GM12878 (cell line): Measurements from ENCODE around the gene VPS8. TPM values are rescaled to one million over a fixed set of nuclear protein-coding genes. Genes with fewer than 3 reads are reported as not detected.

Experiments
- ATAC-seq: fragments of 200-7000 bp; cut with Tn5 transposase; 3 replicates; pipeline ENCODE4 v1.9.1; 2020; ENCODE audit warnings: mild to moderate bottlenecking, moderate library complexity
- BruUV-seq: library from RNA; stranded (reverse); fragments of 400-500 nt; replicated peaks from 2 replicates; lab custom pipeline; 2021; lab: Mats Ljungman, UMichigan
- CTCF ChIA-PET: fragments of 300-600 bp; sonication (Branson Sonifier 250); formaldehyde crosslinking; extraction: SDS; loops from one replicate; lab custom pipeline; 2021; ENCODE audit warnings: inconsistent platforms; lab: Yijun Ruan, JAX
- POLR2A ChIA-PET: fragments of 350-600 bp; formaldehyde crosslinking; extraction: SDS; loops from one replicate; lab custom pipeline; 2021; ENCODE audit warnings: inconsistent platforms; lab: Charles Lee
- RAD21 ChIA-PET: fragments of 300-600 bp; sonication (Branson Sonifier 250); formaldehyde crosslinking; loops from one replicate; lab custom pipeline; 2023; ENCODE audit warnings: antibody characterized with exemption; ENCODE audit not compliant: unreplicated experiment; lab: Charles Lee
- SMC1A ChIA-PET: fragments of 300-600 bp; sonication (Branson Sonifier 250); formaldehyde crosslinking; loops from one replicate; lab custom pipeline; 2023; ENCODE audit not compliant: unreplicated experiment, uncharacterized antibody; lab: Charles Lee
- DNase-seq: peaks from one replicate; pipeline ENCODE4 v3.0.0-alpha.2; 2011; ENCODE audit warnings: low read depth, low spot score
- FAIRE-seq: peaks from 3 replicates; lab custom pipeline; 2011; peaks lifted over from hg19 to GRCh38; lab: Jason Lieb, UNC
- H2AFZ ChIP-seq: 2 replicates; pipeline ENCODE4 v1.6.0; 2011; ENCODE audit warnings: low read depth, low read length, control low read depth; ENCODE audit not compliant: control insufficient read depth
- H3K27ac ChIP-seq: 2 replicates; pipeline ENCODE4 v1.5.1; 2011; ENCODE audit warnings: control low read depth; ENCODE audit not compliant: control insufficient read depth, insufficient read depth
- H3K27me3 ChIP-seq, 2 experiments: replicated peaks in 1 of 2; 2 replicates each; pipeline versions ENCODE4 v1.6.0 to v1.6.1; 2011; ENCODE audit warnings: low read length in 1 of 2; ENCODE audit not compliant: control insufficient read depth in 2 of 2, insufficient read depth in 2 of 2
- H3K36me3 ChIP-seq, 2 experiments: 2 replicates each; pipeline ENCODE4 v1.5.1; 2011; ENCODE audit warnings: low read length in 1 of 2; ENCODE audit not compliant: control insufficient read depth in 2 of 2, insufficient read depth in 2 of 2
- H3K4me1 ChIP-seq: 2 replicates; pipeline ENCODE4 v1.6.1; 2011; ENCODE audit warnings: mild to moderate bottlenecking, low read length, moderate library complexity, mixed read lengths; ENCODE audit not compliant: control insufficient read depth, insufficient read depth
- H3K4me2 ChIP-seq: 2 replicates; pipeline ENCODE4 v1.6.0; 2011; ENCODE audit warnings: control low read depth; ENCODE audit not compliant: control insufficient read depth, insufficient read depth
- H3K4me3 ChIP-seq: fragments of 200-600 bp; sonication (generic); 2 replicates; pipeline ENCODE4 v1.5.1; 2016
- H3K79me2 ChIP-seq: 2 replicates; pipeline ENCODE4 v1.6.0; 2011; ENCODE audit warnings: low read length; ENCODE audit not compliant: control insufficient read depth, insufficient read depth
- H3K9ac ChIP-seq: 2 replicates; pipeline ENCODE4 v1.8.0; 2011; ENCODE audit warnings: low read length, control low read depth, mixed read lengths; ENCODE audit not compliant: control insufficient read depth, insufficient read depth
- H3K9me3 ChIP-seq: replicated peaks from 3 replicates; pipeline ENCODE4 v1.5.1; 2011; ENCODE audit warnings: mild to moderate bottlenecking, low read length; ENCODE audit not compliant: control insufficient read depth, insufficient read depth
- H4K20me1 ChIP-seq: 2 replicates; pipeline ENCODE4 v1.6.0; 2011; ENCODE audit not compliant: control insufficient read depth, insufficient read depth
- BHLHE40 ChIP-seq, 2 experiments: fragments of 450-650 bp in 1 of 2; IDR thresholded peaks; 2 replicates each; pipeline ENCODE4 v1.6.1; 2011 to 2017; ENCODE audit warnings: low read depth in 2 of 2, borderline replicate concordance in 1 of 2, improper control_type of control experiment in 1 of 2, low read length in 1 of 2, mild to moderate bottlenecking in 1 of 2
- MLLT1 ChIP-seq: fragments of 450-650 bp; IDR thresholded peaks from 2 replicates; pipeline ENCODE4 v1.6.1; 2016; ENCODE audit warnings: mild to moderate bottlenecking
- PAX5 ChIP-seq: IDR thresholded peaks from 2 replicates; pipeline ENCODE4 v1.6.1; 2011; ENCODE audit warnings: low read depth, low read length, borderline replicate concordance
- PKNOX1 ChIP-seq: fragments of 450-650 bp; IDR thresholded peaks from 2 replicates; pipeline ENCODE4 v1.6.1; 2016; ENCODE audit warnings: mild to moderate bottlenecking
- SPI1 ChIP-seq: IDR thresholded peaks from 2 replicates; pipeline ENCODE4 v1.6.1; 2011; ENCODE audit warnings: low read depth, mild to moderate bottlenecking, low read length, moderate library complexity, borderline replicate concordance; ENCODE audit not compliant: insufficient read depth
- ZNF622 ChIP-seq: fragments of 450-650 bp; IDR thresholded peaks from 2 replicates; pipeline ENCODE4 v1.6.1; 2017; ENCODE audit warnings: mild to moderate bottlenecking, inconsistent platforms
- WGBS: methylation state at CpG from one replicate; pipeline ENCODE4 v1.1.6; 2016; ENCODE audit warnings: low lambda C conversion rate; ENCODE audit not compliant: insufficient replicate concordance, insufficient coverage; ENCODE audit errors: missing lambda C conversion rate; 5-methylcytosine and 5-hydroxymethylcytosine counted together
- in situ Hi-C: fragments of 300-500 bp; cut with MboI; formaldehyde crosslinking; loops from 9 replicates; pipeline ENCODE4 v1.14.3; 2018; ENCODE audit warnings: mixed read lengths
- intact Hi-C: fragments of 100-400 bp; cut with micrococcal nuclease; formaldehyde crosslinking; loops from one replicate; pipeline ENCODE4 v1.14.2; 2022; ENCODE audit not compliant: unreplicated experiment
- polyA plus RNA-seq, 11 experiments: library from polyadenylated mRNA; depleted of rRNA in 4 of 11; unstranded in 6 of 11; stranded (reverse) in 5 of 11; fragments of >200 nt; fragmentation: Nextera tagmentation in 4 of 11; fragmentation: Illumina TruSeq in 1 of 11; extraction: Ambion mirVana in 4 of 11; extraction: Trizol in 1 of 11; gene quantifications; 1 replicate in 1 of 11; 2 replicates in 10 of 11; pipeline versions ENCODE4 v1.2.1 to v1.2.3, GENCODE V29; 2011 to 2016; ENCODE audit warnings: inconsistent platforms in 2 of 11, missing spikeins in 2 of 11, low read depth in 1 of 11
- total RNA-seq, 4 experiments: library from RNA; depleted of rRNA in 3 of 4; stranded (reverse); fragments of >200 nt in 3 of 4; fragmentation: Illumina TruSeq in 1 of 4; extraction: Trizol in 1 of 4; gene quantifications; 2 replicates each; pipeline versions ENCODE4 v1.2.1 to v1.2.3, GENCODE V29; 2013 to 2021

Gene VPS8
- total and polyA plus RNA-seq, 10 of the 15 experiments (the other 5 are each of a cell fraction or from before 2014, with no cell fraction given) = 8.9 to 34.7 (median 20.9) TPM

GRCh38 chr3:184805351-184806038, 6.5 kb upstream of the VPS8 start:
- no peak overlapping the region for H3K4me3 ChIP-seq
- no peaks in the 10 kb centered on the region for H4K20me1 ChIP-seq
- DNase-seq = no peak
- no TSS peak for BruUV-seq
- in situ Hi-C loops = no loop called here
- H3K27me3 ChIP-seq = no peaks in the 10 kb centered on the region
- intact Hi-C loops = no loop called here
- no peak for FAIRE-seq
- H3K79me2 ChIP-seq = no peaks in the 10 kb centered on the region
- CTCF ChIA-PET = interaction anchor here (0.6 to 1.6 kb wide), 3 partner anchors 8 to 245 kb away, joined by 3 to 4 read pairs (median 3); no protein-coding TSS in a partner anchor
- no peaks in the 10 kb centered on the region for H3K9me3 ChIP-seq
- no peak overlapping the region for H3K27ac ChIP-seq
- RAD21 ChIA-PET = no interaction called here
- 24% methylated on average over 3 of the region's 3 CpGs for WGBS
- SMC1A ChIA-PET = interaction anchor here (0.6 to 1.2 kb wide), 2 partner anchors 17 to 508 kb away, joined by 3 to 5 read pairs; no protein-coding TSS in a partner anchor
- ATAC-seq = no peak
- no peak overlapping the region for H3K9ac ChIP-seq
- H3K4me2 ChIP-seq = no peak overlapping the region
- POLR2A ChIA-PET = no interaction called here
- no peak overlapping the region for H2AFZ ChIP-seq
- H3K4me1 ChIP-seq = no peaks in the 10 kb centered on the region
- H3K36me3 ChIP-seq = no peaks in the 10 kb centered on the region
- TF ChIP-seq PAX5 = no peak
- 0 out of 2 replicates have a peak, but pooled peaks have one; percentile 11 for TF ChIP-seq SPI1
- TF ChIP-seq ZNF622 = no peak
- no peak for TF ChIP-seq BHLHE40 (IDR thresholded peaks at IDR 0.05; ENCODE audit: borderline replicate concordance in 1 of 2, low read depth in 2 of 2, low read length in 1 of 2)

GRCh38 chr3:184806567-184807271, 5.2 kb upstream of the VPS8 start:
- CTCF ChIA-PET = interaction anchor here (1.3 kb wide), 1 partner anchor 246 kb away, joined by 4 read pairs; no protein-coding TSS in a partner anchor

More at GRCh38 chr3:184806567-184807271, 5.2 kb upstream of the VPS8 start:
- ChIA-PET SMC1A (no interaction called here), RAD21 (no interaction called here), POLR2A (no interaction called here)
- in situ Hi-C loops (no loop called here), intact Hi-C loops (no loop called here)
- Histone ChIP-seq H3K27me3 (no peaks in the 10 kb centered on the region), H3K4me1 (peaks cover 2% of the 10 kb centered on the region; the same call in 1 of the 2 replicates), H3K9me3 (no peaks in the 10 kb centered on the region), H3K79me2 (no peaks in the 10 kb centered on the region), H2AFZ (no peak overlapping the region), H3K4me2 (no peak overlapping the region), H3K27ac (no peak overlapping the region), H3K4me3 (no peak overlapping the region), H3K36me3 (no peaks in the 10 kb centered on the region), H3K9ac (no peak overlapping the region), H4K20me1 (no peaks in the 10 kb centered on the region)
- DNase-seq = no peak
- TF ChIP-seq PKNOX1 (peak; percentile 46), MLLT1 (no peak)
- WGBS = 87% methylated on average over 5 of the region's 5 CpGs
- ATAC-seq = no peak
- no peak for FAIRE-seq
- no TSS peak for BruUV-seq
